Measurements from ENCODE around the gene NEK6. TPM values are rescaled to one million over a fixed set of nuclear protein-coding genes. Genes with fewer than 3 reads are reported as not detected.

NEK6 gene
- total and polyA plus RNA-seq, 2 of the 8 experiments (the other 6 are each of a cell fraction or from before 2014, with no cell fraction given) = 17.7 to 19.7 TPM

DNA sequence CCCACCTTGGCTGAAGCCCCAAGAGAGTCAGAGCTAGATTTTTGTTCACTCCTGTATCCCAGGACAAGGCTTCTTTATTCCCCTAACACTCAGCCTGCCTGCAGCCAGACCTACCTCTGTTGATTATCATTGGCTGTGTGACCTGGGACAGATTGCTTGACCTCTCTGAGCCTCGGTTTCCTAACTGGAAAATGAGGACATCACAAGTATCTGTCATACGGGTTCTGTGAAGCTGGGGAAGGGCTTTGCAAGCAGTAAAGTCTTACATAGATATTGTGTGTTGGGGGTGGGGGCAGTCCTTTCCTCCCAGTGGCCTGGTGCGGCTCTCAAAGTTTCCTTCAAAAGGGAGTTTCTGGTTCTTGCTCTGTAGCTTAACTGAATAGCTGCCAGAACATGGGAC is 2.5 kb upstream of the NEK6 start:
- no peak overlapping the region for H3K23ac ChIP-seq (ENCODE audit: insufficient read length)
- peaks cover 0 to 15% (median 6%) of the 10 kb centered on the region in 4 experiments; a peak in 3 of 7 replicates for H3K4me1 ChIP-seq (replicated peaks in 1 of 4; ENCODE audit: control insufficient read depth in 3 of 4, insufficient read depth in 4 of 4, low read length in 3 of 4)
- H3K18ac ChIP-seq (ENCODE audit: extremely low read depth, low read length) = no peak overlapping the region
- H2BK15ac ChIP-seq (ENCODE audit: low read length) = no peak overlapping the region
- H3K36me3 ChIP-seq (ENCODE audit: control insufficient read depth in 2 of 4, insufficient read depth in 4 of 4, low read length in 3 of 4) = no peaks in the 10 kb centered on the region
- no peak overlapping the region for H2AK5ac ChIP-seq (ENCODE audit: low read depth, low read length)
- H2BK5ac ChIP-seq (ENCODE audit: low read depth, low read length) = no peak overlapping the region
- POLR2A ChIA-PET (ENCODE audit: partially characterized antibody) = interaction anchor here (0.7 to 0.9 kb wide), 2 partner anchors 60 to 464 kb away, joined by 3 read pairs; no protein-coding TSS in a partner anchor
- peaks cover 0 to 5% of the 10 kb centered on the region in 2 experiments; a peak in 2 of 4 replicates for H3K79me2 ChIP-seq (ENCODE audit: control insufficient read depth in 1 of 2, insufficient read depth in 2 of 2, low read length in 2 of 2)
- H2BK20ac ChIP-seq (ENCODE audit: low read length) = no peak overlapping the region
- no peak overlapping the region for H3K27ac ChIP-seq (ENCODE audit: low read depth, low read length)
- no peak overlapping the region for H3K4ac ChIP-seq (replicated peaks; ENCODE audit: insufficient read length, low read depth, low read length)
- H3K56ac ChIP-seq (replicated peaks; ENCODE audit: insufficient read length, low read depth, low read length) = no peak overlapping the region
- H4K20me1 ChIP-seq (replicated peaks in 1 of 2; ENCODE audit: control insufficient read depth in 1 of 2, insufficient read depth in 2 of 2, low read length in 2 of 2) = no peaks in the 10 kb centered on the region
- CTCF ChIA-PET (ENCODE audit: partially characterized antibody) = interaction anchor here (2.8 to 3.9 kb wide), 2 partner anchors 56 to 128 kb away, joined by 8 to 14 read pairs; no protein-coding TSS in a partner anchor
- no peak for TF ChIP-seq HDAC2 (IDR thresholded peaks at IDR 0.05; ENCODE audit: borderline replicate concordance in 1 of 2, low read depth in 2 of 2, low read length in 2 of 2)
- TF ChIP-seq TAF1 (IDR thresholded peaks at IDR 0.05; ENCODE audit: low read depth, low read length) = no peak
- TF ChIP-seq KDM1A (IDR thresholded peaks at IDR 0.05; ENCODE audit: borderline replicate concordance, low read length) = peak; percentile 89
- TF ChIP-seq CTCF (IDR thresholded peaks at IDR 0.05; ENCODE audit: control extremely low read depth in 1 of 3, insufficient read depth in 1 of 3, low read depth in 1 of 3, low read length in 3 of 3) = no peak
- no peak for TF ChIP-seq ASH2L (IDR thresholded peaks at IDR 0.05; ENCODE audit: low read length)
- TF ChIP-seq TEAD4 (IDR thresholded peaks at IDR 0.05; ENCODE audit: low read depth, low read length) = no peak
- TF ChIP-seq EGR1 (IDR thresholded peaks at IDR 0.05; ENCODE audit: borderline replicate concordance, low read depth, low read length) = no peak
- TF ChIP-seq TCF12 (IDR thresholded peaks at IDR 0.05; ENCODE audit: low read depth, low read length) = no peak
- no peak overlapping the region for H4K5ac ChIP-seq (ENCODE audit: insufficient read length, low read depth, low read length)
- no peaks in the 10 kb centered on the region for H3K9me3 ChIP-seq (ENCODE audit: insufficient read depth in 2 of 2, low read depth in 1 of 2, low read length in 1 of 2)
- H3K4me3 ChIP-seq (ENCODE audit: extremely low read depth in 1 of 4, insufficient read depth in 2 of 4, low read depth in 3 of 4, low read length in 4 of 4) = no peak overlapping the region
- WGBS, 2 experiments (ENCODE audit: extremely low coverage in 1 of 2, insufficient coverage in 1 of 2, insufficient read length in 1 of 2, insufficient replicate concordance in 2 of 2, low coverage in 1 of 2, low lambda C conversion rate in 2 of 2, missing lambda C conversion rate in 1 of 2) = 91% methylated on average over 3 of the region's 3 CpGs; no CpG with 5 or more reads in 1 of the 2 experiments
- no peak overlapping the region for H2BK120ac ChIP-seq (replicated peaks; ENCODE audit: low read depth, low read length)
- no peak overlapping the region for H3K14ac ChIP-seq (ENCODE audit: insufficient read length)
- H3K9ac ChIP-seq (replicated peaks in 1 of 4; ENCODE audit: extremely low read depth in 1 of 4, low read depth in 3 of 4, low read length in 3 of 4) = no peak overlapping the region
- H3K23me2 ChIP-seq (ENCODE audit: low read depth, low read length) = peaks cover 8% of the 10 kb centered on the region
- no peak overlapping the region for H2AFZ ChIP-seq (ENCODE audit: low read length)
- DNase-seq (ENCODE audit: low read depth in 1 of 2, low spot score in 2 of 2) = no peak
- no peak overlapping the region for H4K8ac ChIP-seq (ENCODE audit: extremely low read depth, insufficient read depth, low read length)
- no peaks in the 10 kb centered on the region; a peak in 2 of 7 replicates for H3K27me3 ChIP-seq (replicated peaks in 1 of 4; ENCODE audit: control insufficient read depth in 3 of 4, extremely low read depth in 1 of 4, insufficient read depth in 3 of 4, low read length in 3 of 4)
- H3K4me2 ChIP-seq (ENCODE audit: insufficient read depth in 1 of 2, low read depth in 2 of 2, low read length in 2 of 2) = no peak overlapping the region
- FAIRE-seq = no peak
- H3K79me1 ChIP-seq (ENCODE audit: low read depth, low read length) = no peaks in the 10 kb centered on the region; the same call in 1 of the 2 replicates
- no peak overlapping the region for H4K91ac ChIP-seq (replicated peaks; ENCODE audit: insufficient read length, low read length)
- no peak overlapping the region for H2BK12ac ChIP-seq (ENCODE audit: low read depth, low read length)

All from H1 (cell line).